CMK (cell line): ENCODE results near the gene GIT2.

ENCODE experiments used
- DNase-seq: peaks from one replicate; pipeline ENCODE4 v3.0.0-alpha.2; 2010; ENCODE audit warnings: low read depth

Gene GIT2

GRCh38 chr12:109888179-109889020, 107.8 kb downstream of the GIT2 start:
- no peak for DNase-seq

GRCh38 chr12:109885616-109886015, 110.6 kb downstream of the GIT2 start:
- DNase-seq: no peak

DNA sequence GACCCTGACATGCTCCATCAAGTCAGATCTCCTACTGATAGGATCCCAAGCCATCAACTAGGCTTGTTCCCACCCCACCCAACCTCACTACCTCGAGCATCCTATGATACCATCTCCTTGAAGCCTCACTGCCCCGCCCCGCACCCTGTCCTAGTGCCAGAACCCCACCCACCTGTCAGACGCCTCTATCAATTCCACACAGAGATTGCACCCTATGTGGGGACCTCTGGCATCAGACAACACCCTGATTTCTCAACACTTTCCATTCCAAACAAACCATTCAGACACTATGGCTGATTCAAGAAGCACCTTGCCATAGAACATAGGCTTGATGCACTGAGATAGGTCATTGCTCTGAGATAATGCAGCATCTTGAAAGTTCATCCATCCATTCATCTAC, 112.7 kb downstream of the GIT2 start:
- no peak for DNase-seq

DNA sequence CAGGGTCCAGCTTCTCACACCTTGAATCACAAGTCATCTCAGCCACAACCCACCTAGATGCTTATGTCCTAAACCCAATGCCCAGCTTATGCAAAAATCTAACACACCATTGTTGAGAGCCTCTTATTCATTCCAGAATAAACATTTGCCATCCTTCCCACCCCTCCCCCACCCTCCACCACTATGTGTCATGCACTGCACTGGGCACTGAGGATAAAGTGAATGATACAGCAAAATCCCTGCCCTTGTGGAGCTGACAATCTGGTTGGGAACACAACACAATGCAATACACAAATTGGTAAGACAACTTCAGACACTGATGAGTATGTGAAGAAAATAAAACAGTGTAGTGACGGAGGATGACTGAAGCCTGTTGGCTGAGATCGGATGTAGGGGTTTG, 114.4 kb downstream of the GIT2 start:
- DNase-seq: no peak

- no peak for DNase-seq
These were observed 115.2 kb downstream of the GIT2 start for GRCh38 chr12:109880938-109881337.

GRCh38 chr12:109880043-109880931, 115.9 kb downstream of the GIT2 start, which contains the start of gene GLTP:
Gene GLTP (minus strand): TSS chr12:109880541. CDS start chr12:109880374, 167 bp downstream.
- peak; percentile 41 for DNase-seq
